Adrenal gland (tissue), 12 donors: ENCODE data around the gene FOXB1. TPM values are rescaled to one million over a fixed set of nuclear protein-coding genes. Genes with fewer than 3 reads are reported as not detected.

Experiments
- DNase-seq, 7 donors: peaks; one replicate each; pipeline ENCODE4 v3.0.0-alpha.2; 2019 to 2020
- H3K27ac ChIP-seq, 5 donors: fragments of 200-600 bp; sonication (generic) in 4 of 5; 1 replicate in 3 of 5; 2 replicates in 2 of 5; pipeline versions ENCODE4 v1.5.1 to v1.8.0; 2016 to 2020; ENCODE audit warnings: mild to moderate bottlenecking in 1 of 5
- H3K27me3 ChIP-seq: fragments of 200-600 bp; 2 replicates; pipeline ENCODE4 v1.8.0; 2021
- H3K36me3 ChIP-seq, 2 donors: fragments of 200-600 bp; replicated peaks in 1 of 2; 1 replicate in 1 of 2; 2 replicates in 1 of 2; pipeline versions ENCODE4 v1.5.1 to v1.8.0; 2018 to 2022
- H3K4me1 ChIP-seq, 2 donors: fragments of 200-600 bp; replicated peaks in 1 of 2; 1 replicate in 1 of 2; 2 replicates in 1 of 2; pipeline versions ENCODE4 v1.5.1 to v1.8.0; 2018 to 2021
- H3K4me3 ChIP-seq, 4 donors: fragments of 200-600 bp; sonication (generic) in 3 of 4; one replicate each; pipeline ENCODE4 v1.5.1; 2016 to 2018
- H3K9me3 ChIP-seq, 3 donors: fragments of 200-600 bp; sonication (generic) in 1 of 3; replicated peaks in 1 of 3; 1 replicate in 2 of 3; 2 replicates in 1 of 3; pipeline versions ENCODE4 v1.5.1 to v1.8.0; 2016 to 2021
- POLR2A ChIP-seq, 2 donors: fragments of 450-650 bp; IDR thresholded peaks; one replicate each; pipeline ENCODE4 v1.6.1; 2017; ENCODE audit warnings: antibody characterized with exemption in 2 of 2, mild to moderate bottlenecking in 2 of 2, moderate library complexity in 1 of 2
- WGBS, 4 donors: extraction: QIAGEN DNeasy Blood & Tissue Kit in 2 of 4; methylation state at CpG; one replicate each; pipeline versions ENCODE4 v1.1.5 to v1.1.7; 2013 to 2017; 5-methylcytosine and 5-hydroxymethylcytosine counted together
- intact Hi-C, 2 donors: fragments of 100-400 bp; cut with DNase I; formaldehyde crosslinking; loops; one replicate each; pipeline versions ENCODE4 v1.14.1 to v1.15.0; 2022 to 2023
- polyA plus RNA-seq, 3 donors: library from polyadenylated mRNA; stranded (reverse); fragments of 200-250 nt in 2 of 3; fragments of 350-450 nt in 1 of 3; fragmentation: Illumina TruSeq in 1 of 3; extraction: RNeasy Lipid Tissue Mini Kit (QIAGEN cat#74804) in 1 of 3; gene quantifications; one replicate each; pipeline ENCODE4 v1.2.3, GENCODE V29; 2013 to 2014
- total RNA-seq, 9 donors: library from RNA; depleted of rRNA in 4 of 9; stranded (reverse); fragments of >200 nt in 4 of 9; fragments of 120-200 nt in 1 of 9; fragmentation: NEBNext Ultra II Directional in 1 of 9; extraction: Animal tissue kit (Norgen Biotek cat#: 25700) in 1 of 9; gene quantifications; one replicate each; pipeline versions ENCODE4 v1.1.0 to v1.2.4, GENCODE V29; 2013 to 2023
- TF ChIP-seq, protein P1 (sequence below), 6 experiments: fragments of 450-650 bp in 4 of 6; fragments of 200-600 bp in 2 of 6; sonication (generic) in 1 of 6; IDR thresholded peaks; 1 replicate in 5 of 6; 2 replicates in 1 of 6; pipeline versions ENCODE4 v1.5.1 to v1.8.0; 2016 to 2021; ENCODE audit warnings: antibody characterized with exemption in 6 of 6, mild to moderate bottlenecking in 2 of 6, moderate library complexity in 1 of 6
- donor health status: healthy with polysubstance abuse.
- donor health status: Bipolar disorder and iron deficiency.
- donor health status: DM: yes; HTN: yes; CAD: no.
- donor health status: DM: no; HTN: no; CAD: no.
- donor health status: DM: no; HTN: no; CAD: no.
- donor health status: DM: yes; HTN: yes; CAD: no.

Gene FOXB1
- total and polyA plus RNA-seq, 12 donors, result not detected

DNA sequence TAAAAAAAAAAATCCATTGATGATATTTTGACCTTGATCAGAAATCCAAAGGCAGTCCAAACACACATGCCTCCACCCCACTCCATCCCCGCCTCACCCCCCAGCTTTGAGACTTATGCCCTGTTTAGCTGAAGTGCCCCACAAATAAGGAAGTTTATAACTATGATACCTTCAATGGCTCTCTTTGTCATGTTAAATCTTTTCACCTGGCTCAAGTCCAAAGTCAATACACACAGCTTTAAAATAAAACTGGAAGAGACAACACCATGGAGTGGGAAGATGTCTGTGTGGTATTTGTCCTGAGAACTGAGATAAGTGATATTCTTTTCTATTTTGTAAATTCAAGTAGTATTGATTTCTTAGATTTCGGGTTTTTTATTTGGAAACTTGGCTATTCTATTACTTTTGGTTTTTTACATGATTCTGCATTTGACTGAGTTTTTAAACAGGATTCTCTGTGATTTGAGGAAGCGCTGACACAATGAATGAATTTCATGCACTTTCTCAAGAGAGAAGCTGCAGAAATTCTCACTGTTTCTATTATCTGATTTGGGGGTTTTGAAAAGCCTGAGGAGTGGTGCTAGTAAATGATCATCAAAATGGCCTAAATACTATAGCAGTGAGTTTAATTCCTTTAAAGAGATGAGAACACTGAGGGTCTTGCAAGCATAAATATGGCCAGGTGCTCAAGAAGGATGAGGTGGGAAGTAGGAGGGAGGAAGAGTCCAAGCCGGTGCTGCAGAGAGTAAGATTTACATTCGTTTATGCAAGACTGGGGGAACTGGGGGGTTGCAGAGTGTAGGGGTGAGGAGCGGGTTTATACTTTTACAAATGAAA, 5.2 kb downstream of the FOXB1 start:
- intact Hi-C loops, result no loop called here
- H3K9me3 ChIP-seq, result no peaks in the 10 kb centered on the region
- TF ChIP-seq, protein P1, sequence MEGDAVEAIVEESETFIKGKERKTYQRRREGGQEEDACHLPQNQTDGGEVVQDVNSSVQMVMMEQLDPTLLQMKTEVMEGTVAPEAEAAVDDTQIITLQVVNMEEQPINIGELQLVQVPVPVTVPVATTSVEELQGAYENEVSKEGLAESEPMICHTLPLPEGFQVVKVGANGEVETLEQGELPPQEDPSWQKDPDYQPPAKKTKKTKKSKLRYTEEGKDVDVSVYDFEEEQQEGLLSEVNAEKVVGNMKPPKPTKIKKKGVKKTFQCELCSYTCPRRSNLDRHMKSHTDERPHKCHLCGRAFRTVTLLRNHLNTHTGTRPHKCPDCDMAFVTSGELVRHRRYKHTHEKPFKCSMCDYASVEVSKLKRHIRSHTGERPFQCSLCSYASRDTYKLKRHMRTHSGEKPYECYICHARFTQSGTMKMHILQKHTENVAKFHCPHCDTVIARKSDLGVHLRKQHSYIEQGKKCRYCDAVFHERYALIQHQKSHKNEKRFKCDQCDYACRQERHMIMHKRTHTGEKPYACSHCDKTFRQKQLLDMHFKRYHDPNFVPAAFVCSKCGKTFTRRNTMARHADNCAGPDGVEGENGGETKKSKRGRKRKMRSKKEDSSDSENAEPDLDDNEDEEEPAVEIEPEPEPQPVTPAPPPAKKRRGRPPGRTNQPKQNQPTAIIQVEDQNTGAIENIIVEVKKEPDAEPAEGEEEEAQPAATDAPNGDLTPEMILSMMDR (IDR thresholded peaks at IDR 0.05), result no peak
- no peak for TF ChIP-seq POLR2A (IDR thresholded peaks at IDR 0.05)
- H3K27me3 ChIP-seq, result peaks cover 84% of the 10 kb centered on the region
- H3K27ac ChIP-seq, result no peak overlapping the region
- DNase-seq, result no peak
- H3K4me3 ChIP-seq, result no peak overlapping the region
- 25 to 27% (median 26%) methylated on average over 6 of the region's 6 CpGs for WGBS, 4 donors
- H3K4me1 ChIP-seq, result peaks cover 16 to 24% of the 10 kb centered on the region in 2 donors
- no peaks in the 10 kb centered on the region for H3K36me3 ChIP-seq

DNA sequence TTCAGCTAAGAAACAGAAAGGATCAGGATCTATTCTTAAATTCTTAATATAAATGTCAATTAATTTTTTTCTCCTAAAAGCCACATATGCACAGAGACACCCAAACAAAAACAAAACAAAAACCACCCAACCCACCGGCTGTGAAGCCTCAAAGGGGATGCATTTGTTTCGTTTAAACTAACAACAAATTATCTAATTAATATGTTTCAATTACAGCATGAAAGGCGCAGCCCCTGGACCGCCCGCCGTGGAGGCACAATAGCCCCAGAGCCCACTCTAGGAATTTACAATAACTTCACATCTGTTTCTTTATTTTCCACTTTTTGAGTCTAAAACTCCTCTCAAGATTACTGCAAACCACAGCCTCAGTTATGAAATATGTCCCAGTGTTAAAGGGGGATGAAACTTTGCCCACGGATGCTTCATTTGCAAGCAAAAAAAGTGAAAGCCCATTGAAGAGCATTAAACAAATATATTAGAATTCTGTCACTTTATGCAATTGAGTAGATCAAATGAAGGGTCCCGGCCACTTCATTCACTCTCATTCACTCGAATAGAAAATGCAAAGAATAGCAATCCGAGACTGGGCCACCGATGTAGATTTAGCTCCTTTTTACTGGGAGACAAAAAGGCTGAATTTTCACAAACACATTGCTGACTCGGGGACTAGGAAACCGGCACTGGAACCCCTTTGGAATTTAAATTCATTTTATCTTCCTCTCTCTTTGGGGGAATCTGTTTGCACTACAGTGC, 6.0 kb downstream of the FOXB1 start:
- Histone ChIP-seq H3K9me3 (no peaks in the 10 kb centered on the region), H3K36me3 (no peaks in the 10 kb centered on the region), H3K27ac (no peak overlapping the region), H3K27me3 (peaks cover 84% of the 10 kb centered on the region), H3K4me1 (peaks cover 15 to 16% of the 10 kb centered on the region in 2 donors), H3K4me3 (no peak overlapping the region)
- WGBS, 4 donors, result 15 to 20% (median 17%) methylated on average over 13 of the region's 13 CpGs
- DNase-seq, result no peak
- TF ChIP-seq POLR2A (IDR thresholded peaks at IDR 0.05), result no peak
- TF ChIP-seq, protein P1 (IDR thresholded peaks at IDR 0.05), result no peak
- intact Hi-C loops, result no loop called here

DNA sequence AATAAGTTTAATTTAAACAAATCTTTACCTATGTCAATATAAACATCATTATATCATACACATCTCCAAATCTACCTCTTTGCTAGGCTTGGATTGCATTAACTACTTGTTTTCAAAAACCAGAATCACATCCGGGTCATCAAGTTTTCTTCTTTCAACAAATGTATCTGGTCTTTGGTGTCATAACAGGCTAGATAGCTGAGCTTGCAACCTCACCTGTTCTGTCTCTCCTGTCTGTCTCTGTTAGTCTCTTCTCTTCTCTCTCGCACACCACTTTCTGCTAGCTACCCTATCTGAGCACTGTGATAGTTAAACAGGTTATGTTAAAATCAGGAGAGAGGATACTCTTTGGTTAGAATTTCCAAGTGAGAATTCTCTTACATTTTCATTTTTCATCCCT, 6.7 kb downstream of the FOXB1 start:
- intact Hi-C loops, result no loop called here
- no peak overlapping the region for H3K27ac ChIP-seq
- TF ChIP-seq, protein P1 (IDR thresholded peaks at IDR 0.05), result no peak
- TF ChIP-seq POLR2A (IDR thresholded peaks at IDR 0.05), result no peak

DNA sequence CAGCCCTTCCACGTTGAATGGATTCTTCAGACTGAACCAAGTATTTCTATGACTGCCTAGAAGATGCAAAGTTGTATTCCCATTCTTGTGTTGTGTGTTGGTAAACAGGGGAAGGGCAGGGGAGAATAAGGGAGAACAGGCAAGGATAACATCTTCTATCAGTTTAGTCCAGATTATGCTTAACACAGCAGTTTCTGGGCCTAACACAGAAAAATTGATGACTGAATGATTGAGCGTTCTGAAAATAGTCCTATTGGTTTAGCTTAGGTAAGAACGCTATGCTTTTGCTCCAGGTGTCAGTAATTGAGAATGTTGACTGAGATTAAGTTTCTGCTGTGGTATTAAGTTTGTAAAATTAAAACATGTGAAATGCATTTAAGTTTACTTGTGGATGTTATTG, 8.6 kb downstream of the FOXB1 start:
- no peak overlapping the region for H3K4me3 ChIP-seq
- peaks cover 66% of the 10 kb centered on the region for H3K27me3 ChIP-seq
- DNase-seq, result no peak
- H3K9me3 ChIP-seq, result no peaks in the 10 kb centered on the region
- no peaks in the 10 kb centered on the region for H3K36me3 ChIP-seq
- no peak overlapping the region for H3K27ac ChIP-seq
- intact Hi-C loops, result no loop called here
- H3K4me1 ChIP-seq, result no peaks in the 10 kb centered on the region
- TF ChIP-seq, protein P1 (IDR thresholded peaks at IDR 0.05), result no peak
- TF ChIP-seq POLR2A (IDR thresholded peaks at IDR 0.05), result no peak
- 65 to 83% (median 80%) methylated on average over 3 of the region's 3 CpGs for WGBS, 4 donors

More for the DNA sequence above, 6.7 kb downstream of the FOXB1 start:
- 37 to 41% (median 39%) methylated on average over 2 of the region's 2 CpGs for WGBS, 4 donors
- DNase-seq, result no peak
- peaks cover 78% of the 10 kb centered on the region for H3K27me3 ChIP-seq
- H3K36me3 ChIP-seq, result no peaks in the 10 kb centered on the region
- H3K9me3 ChIP-seq, result no peaks in the 10 kb centered on the region
- no peak overlapping the region for H3K4me3 ChIP-seq
- H3K4me1 ChIP-seq, result peaks cover 8 to 9% of the 10 kb centered on the region in 2 donors
